HG02943 (cell line): ENCODE results near the gene FAM83D.
A peak's percentile ranks its signal among the peaks of the same experiment; 100 is the strongest.

ENCODE experiments used
- ATAC-seq: cut with Tn5 transposase; IDR thresholded peaks from one replicate; pipeline ENCODE4 v1.9.1; 2021; ENCODE audit warnings: mild to moderate bottlenecking, low read depth, moderate library complexity; ENCODE audit not compliant: unreplicated experiment

Gene FAM83D

GRCh38 chr20:38962044-38962927 is 36.1 kb downstream of the FAM83D start, which contains the start of gene DHX35:
Gene DHX35 (plus strand): TSS chr20:38962344. CDS start chr20:38962368, 24 bp downstream.
- ATAC-seq = peak; percentile 91

GRCh38 chr20:38962928-38963401 is 36.7 kb downstream of the FAM83D start:
- ATAC-seq = no peak

GRCh38 chr20:38963745-38964144 is 37.5 kb downstream of the FAM83D start:
- no peak for ATAC-seq

- no peak for ATAC-seq
Observed at GRCh38 chr20:38965264-38965663, 39.0 kb downstream of the FAM83D start.

GRCh38 chr20:38968090-38968489 is 41.9 kb downstream of the FAM83D start:
- no peak for ATAC-seq

- no peak for ATAC-seq
Observed at GRCh38 chr20:38969708-38970107, 43.5 kb downstream of the FAM83D start.

- no peak for ATAC-seq
Observed at GRCh38 chr20:38970302-38970701, 44.1 kb downstream of the FAM83D start.

GRCh38 chr20:38973107-38973506 is 46.9 kb downstream of the FAM83D start:
- ATAC-seq = no peak

GRCh38 chr20:38973645-38974044 is 47.4 kb downstream of the FAM83D start:
- no peak for ATAC-seq

GRCh38 chr20:38975539-38976120 is 49.4 kb downstream of the FAM83D start:
- no peak for ATAC-seq

GRCh38 chr20:38979434-38979833 is 53.2 kb downstream of the FAM83D start:
- ATAC-seq = no peak

GRCh38 chr20:38979842-38980241 is 53.6 kb downstream of the FAM83D start:
- no peak for ATAC-seq

GRCh38 chr20:38982291-38982690 is 56.1 kb downstream of the FAM83D start:
- ATAC-seq = no peak

GRCh38 chr20:38985060-38985459 is 58.8 kb downstream of the FAM83D start:
- no peak for ATAC-seq

GRCh38 chr20:38985603-38986170 is 59.5 kb downstream of the FAM83D start:
- no peak for ATAC-seq

GRCh38 chr20:38986663-38987062 is 60.4 kb downstream of the FAM83D start:
- ATAC-seq = no peak

GRCh38 chr20:38987777-38988176 is 61.6 kb downstream of the FAM83D start:
- peak; percentile 77 for ATAC-seq

- ATAC-seq = no peak
Observed at GRCh38 chr20:38990728-38991127, 64.5 kb downstream of the FAM83D start.

GRCh38 chr20:38991814-38992704 is 65.8 kb downstream of the FAM83D start:
- no peak for ATAC-seq

GRCh38 chr20:38995536-38996044 is 69.4 kb downstream of the FAM83D start:
- ATAC-seq = no peak
